Activated CD4-positive, alpha-beta T cell treated with anti-CD3 and anti-CD28 coated beads, Interleukin-2, amount 10 ng/mL, durations not matched to agents 7 days and 5 days (primary cell): ENCODE measurements around the gene PCDHGC4. TPM values are rescaled to one million over a fixed set of nuclear protein-coding genes. Genes with fewer than 3 reads are reported as not detected.

Experiments
- CTCF ChIA-PET: fragments of 350-600 bp; sonication (Branson Sonifier 250); formaldehyde crosslinking; loops from one replicate; lab custom pipeline; 2021; ENCODE audit warnings: antibody characterized with exemption; lab: Charles Lee
- POLR2A ChIA-PET: fragments of 350-600 bp; sonication (Branson Sonifier 250); formaldehyde crosslinking; loops from one replicate; lab custom pipeline; 2021; ENCODE audit warnings: antibody characterized with exemption; lab: Charles Lee
- DNase-seq: peaks from one replicate; pipeline ENCODE4 v3.0.0-alpha.2; 2020
- H3K27ac Mint-ChIP-seq: one replicate; pipeline ENCODE4 v1.8.0; 2021; ENCODE audit warnings: mild to moderate bottlenecking, moderate library complexity, mixed read lengths
- H3K27me3 Mint-ChIP-seq: one replicate; pipeline ENCODE4 v1.8.0; 2021; ENCODE audit warnings: mixed read lengths
- H3K36me3 Mint-ChIP-seq: one replicate; pipeline ENCODE4 v1.8.0; 2021; ENCODE audit warnings: low read depth, mixed read lengths
- H3K4me1 Mint-ChIP-seq: one replicate; pipeline ENCODE4 v1.8.0; 2021; ENCODE audit warnings: mixed read lengths
- H3K4me3 Mint-ChIP-seq: one replicate; pipeline ENCODE4 v1.8.0; 2021; ENCODE audit warnings: mild to moderate bottlenecking, moderate library complexity, mixed read lengths
- H3K9me3 Mint-ChIP-seq: one replicate; pipeline ENCODE4 v1.8.0; 2021; ENCODE audit warnings: mixed read lengths
- total RNA-seq, 2 experiments: library from RNA; stranded (reverse); gene quantifications; one replicate each; pipeline ENCODE4 v1.2.3, GENCODE V29; 2021

The PCDHGC4 gene
- total RNA-seq, 2 experiments from 2014 or later: not detected

GRCh38 chr5:141508798-141509611 is 24.2 kb downstream of the PCDHGC4 start:
- CTCF ChIA-PET: interaction anchor here (0.9 to 2.7 kb wide), 5 partner anchors 15 to 139 kb away, joined by 3 to 7 read pairs (median 4); partner anchors contain the start of genes PCDHGB3 and PCDHGB6
- no peaks in the 10 kb centered on the region for H3K27me3 Mint-ChIP-seq
- no peak overlapping the region for H3K27ac Mint-ChIP-seq
- no peak overlapping the region for H3K4me3 Mint-ChIP-seq
- DNase-seq: no peak
- POLR2A ChIA-PET: no interaction called here
- no peaks in the 10 kb centered on the region for H3K9me3 Mint-ChIP-seq
- peaks cover 9% of the 10 kb centered on the region for H3K36me3 Mint-ChIP-seq
- H3K4me1 Mint-ChIP-seq: peaks cover 16% of the 10 kb centered on the region

GRCh38 chr5:141510160-141510559 is 25.3 kb downstream of the PCDHGC4 start:
- Mint-ChIP-seq H3K9me3 (no peaks in the 10 kb centered on the region), H3K27ac (no peak overlapping the region), H3K27me3 (no peaks in the 10 kb centered on the region), H3K4me1 (peaks cover 22% of the 10 kb centered on the region), H3K36me3 (peaks cover 9% of the 10 kb centered on the region), H3K4me3 (no peak overlapping the region)
- ChIA-PET CTCF (interaction anchor here (0.8 to 3.7 kb wide), 3 partner anchors 18 to 89 kb away, joined by 3 to 13 read pairs (median 4); partner anchors contain the start of gene PCDHGA11), POLR2A (no interaction called here)
- no peak for DNase-seq

- ChIA-PET CTCF (interaction anchor here (0.8 to 3.7 kb wide), 5 partner anchors 19 to 90 kb away, joined by 3 to 13 read pairs (median 5); partner anchors contain the start of genes PCDHGA11 and PCDHGC3), POLR2A (no interaction called here)
- Mint-ChIP-seq H3K36me3 (peaks cover 16% of the 10 kb centered on the region), H3K27ac (no peak overlapping the region), H3K9me3 (no peaks in the 10 kb centered on the region), H3K4me3 (no peak overlapping the region), H3K27me3 (no peaks in the 10 kb centered on the region), H3K4me1 (peaks cover 27% of the 10 kb centered on the region)
- DNase-seq: no peak
Observed at GRCh38 chr5:141510850-141511601, 26.2 kb downstream of the PCDHGC4 start.

- Mint-ChIP-seq H3K4me1 (peaks cover 27% of the 10 kb centered on the region), H3K27ac (no peak overlapping the region), H3K4me3 (no peak overlapping the region), H3K9me3 (no peaks in the 10 kb centered on the region), H3K27me3 (no peaks in the 10 kb centered on the region), H3K36me3 (peaks cover 24% of the 10 kb centered on the region)
- ChIA-PET POLR2A (no interaction called here), CTCF (interaction anchor here (0.7 to 3.7 kb wide), 13 partner anchors 8 to 647 kb away, joined by 3 to 28 read pairs (median 4); partner anchors contain the start of genes PCDHGA3 and PCDHGC3)
- no peak for DNase-seq
Observed at GRCh38 chr5:141511771-141512325, 27.0 kb downstream of the PCDHGC4 start.

- peaks cover 27% of the 10 kb centered on the region for H3K4me1 Mint-ChIP-seq
- no peaks in the 10 kb centered on the region for H3K27me3 Mint-ChIP-seq
- POLR2A ChIA-PET: no interaction called here
Observed at GRCh38 chr5:141512390-141512910, 27.6 kb downstream of the PCDHGC4 start.

GRCh38 chr5:141512911-141513626 is 28.2 kb downstream of the PCDHGC4 start:
- POLR2A ChIA-PET: no interaction called here

More at GRCh38 chr5:141512390-141512910, 27.6 kb downstream of the PCDHGC4 start:
- H3K27ac Mint-ChIP-seq: peak overlapping the region; percentile 61
- peak; percentile 83 for DNase-seq
- H3K9me3 Mint-ChIP-seq: no peaks in the 10 kb centered on the region
- CTCF ChIA-PET: interaction anchor here (0.6 to 3.7 kb wide), 20 partner anchors 9 to 1051 kb away, joined by 3 to 28 read pairs (median 4); partner anchors contain the start of genes PCDHGA10, PCDHGA11, PCDHGA12 and PCDHGA3
- peaks cover 30% of the 10 kb centered on the region for H3K36me3 Mint-ChIP-seq
- H3K4me3 Mint-ChIP-seq: peak overlapping the region; percentile 61

GRCh38 chr5:141513627-141514329 is 28.9 kb downstream of the PCDHGC4 start:
- Mint-ChIP-seq H3K4me1 (peaks cover 27% of the 10 kb centered on the region), H3K27me3 (no peaks in the 10 kb centered on the region), H3K27ac (peak overlapping the region; percentile 68), H3K36me3 (peaks cover 40% of the 10 kb centered on the region), H3K4me3 (peak overlapping the region; percentile 55), H3K9me3 (no peaks in the 10 kb centered on the region)
- DNase-seq: peak; percentile 18
- ChIA-PET POLR2A (no interaction called here), CTCF (interaction anchor here (1.0 to 3.7 kb wide), 14 partner anchors 9 to 447 kb away, joined by 3 to 28 read pairs (median 7); partner anchors contain the start of genes PCDHGA10, PCDHGA11, PCDHGA12 and PCDHGB3)

More at GRCh38 chr5:141512911-141513626, 28.2 kb downstream of the PCDHGC4 start:
- H3K27ac Mint-ChIP-seq: peak overlapping the region; percentile 61
- no peaks in the 10 kb centered on the region for H3K9me3 Mint-ChIP-seq
- no peaks in the 10 kb centered on the region for H3K27me3 Mint-ChIP-seq
- peak; percentile 21 for DNase-seq
- peaks cover 34% of the 10 kb centered on the region for H3K36me3 Mint-ChIP-seq
- H3K4me3 Mint-ChIP-seq: peak overlapping the region; percentile 61
- H3K4me1 Mint-ChIP-seq: peaks cover 27% of the 10 kb centered on the region
- CTCF ChIA-PET: interaction anchor here (0.6 to 3.7 kb wide), 22 partner anchors 9 to 1050 kb away, joined by 3 to 28 read pairs (median 4); partner anchors contain the start of genes PCDHGA10, PCDHGA11, PCDHGA12 and PCDHGA3

- H3K27me3 Mint-ChIP-seq: no peaks in the 10 kb centered on the region
- CTCF ChIA-PET: interaction anchor here (1.1 to 3.2 kb wide), 11 partner anchors 8 to 190 kb away, joined by 3 to 28 read pairs (median 5); partner anchors contain the start of genes PCDHGA10, PCDHGA11, PCDHGA12 and PCDHGB3
- no peak overlapping the region for H3K27ac Mint-ChIP-seq
- H3K4me3 Mint-ChIP-seq: no peak overlapping the region
- POLR2A ChIA-PET: interaction anchor here (0.6 to 0.7 kb wide), 2 partner anchors 8 to 196 kb away, joined by 4 to 8 read pairs; no protein-coding TSS in a partner anchor
- peaks cover 27% of the 10 kb centered on the region for H3K4me1 Mint-ChIP-seq
- no peak for DNase-seq
- H3K36me3 Mint-ChIP-seq: peaks cover 46% of the 10 kb centered on the region
- H3K9me3 Mint-ChIP-seq: no peaks in the 10 kb centered on the region
Observed at GRCh38 chr5:141514330-141515133, 29.7 kb downstream of the PCDHGC4 start.

- Mint-ChIP-seq H3K4me3 (no peak overlapping the region), H3K36me3 (peaks cover 52% of the 10 kb centered on the region), H3K9me3 (no peaks in the 10 kb centered on the region), H3K27me3 (no peaks in the 10 kb centered on the region), H3K27ac (no peak overlapping the region), H3K4me1 (peaks cover 27% of the 10 kb centered on the region)
- CTCF ChIA-PET: interaction anchor here (0.7 to 3.2 kb wide), 6 partner anchors 52 to 104 kb away, joined by 3 to 14 read pairs (median 4); partner anchors contain the start of genes DIAPH1, PCDHGA10, PCDHGA11 and PCDHGA12
- no peak for DNase-seq
- POLR2A ChIA-PET: interaction anchor here (0.7 kb wide), 1 partner anchor 8 kb away, joined by 8 read pairs; no protein-coding TSS in a partner anchor
Observed at GRCh38 chr5:141515141-141515540, 30.3 kb downstream of the PCDHGC4 start.

GRCh38 chr5:141515946-141516671 is 31.3 kb downstream of the PCDHGC4 start:
- DNase-seq: no peak
- Mint-ChIP-seq H3K27me3 (no peaks in the 10 kb centered on the region), H3K36me3 (peaks cover 61% of the 10 kb centered on the region), H3K4me1 (peaks cover 27% of the 10 kb centered on the region), H3K27ac (no peak overlapping the region), H3K9me3 (no peaks in the 10 kb centered on the region), H3K4me3 (no peak overlapping the region)
- CTCF ChIA-PET: interaction anchor here (0.7 to 2.8 kb wide), 7 partner anchors 8 to 103 kb away, joined by 3 to 13 read pairs (median 3); partner anchors contain the start of genes DIAPH1 and PCDHGA10
- POLR2A ChIA-PET: no interaction called here
